MV-4-11 (cell line): ENCODE results near the gene LOC101059915.
"Not testable (repeated sequence)": the region's sequence is repeated elsewhere in the genome, so short reads cannot be mapped to it uniquely, and the experiment has no call there.

Experiments used
- DNase-seq: peaks from one replicate; lab custom pipeline; 2025; lab: John Stamatoyannopoulos, UW

Gene LOC101059915

GRCh38 chrX:71640002-71640401, 27.3 kb upstream of the LOC101059915 start:
- no peak for DNase-seq

- not testable (repeated sequence) for DNase-seq
These were observed 22.9 kb upstream of the LOC101059915 start for GRCh38 chrX:71644406-71644805.

DNA sequence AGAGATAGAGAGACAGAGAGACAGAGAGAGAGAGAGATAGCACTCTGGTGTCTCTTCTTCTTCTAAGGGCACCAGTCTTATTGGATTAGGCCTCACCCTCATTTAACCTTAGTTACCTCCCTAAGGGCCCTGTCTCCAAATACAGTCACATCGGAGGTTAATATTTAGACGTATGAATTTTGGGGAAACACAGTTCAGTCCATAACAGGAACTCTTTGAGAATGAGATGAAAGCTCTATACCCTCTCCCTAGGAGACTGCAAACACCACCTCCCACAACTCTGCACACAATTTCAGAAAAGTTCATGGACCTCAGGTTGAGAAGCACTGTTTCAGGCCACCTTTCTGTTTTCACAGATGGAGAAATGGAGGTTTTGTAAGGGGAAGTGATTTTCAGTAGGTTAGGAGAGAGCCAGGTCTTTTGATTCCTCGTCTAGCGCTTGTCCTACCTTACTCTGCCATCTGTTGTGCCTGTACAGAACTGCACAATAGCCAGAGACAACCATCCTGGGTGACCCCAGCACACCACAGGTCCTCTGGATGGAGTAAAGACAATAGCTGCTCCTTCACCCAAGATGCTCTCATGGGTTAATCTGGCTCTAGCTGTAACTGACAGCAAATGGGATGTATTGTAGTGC, 16.9 kb upstream of the LOC101059915 start:
- peak; percentile 5 for DNase-seq

DNA sequence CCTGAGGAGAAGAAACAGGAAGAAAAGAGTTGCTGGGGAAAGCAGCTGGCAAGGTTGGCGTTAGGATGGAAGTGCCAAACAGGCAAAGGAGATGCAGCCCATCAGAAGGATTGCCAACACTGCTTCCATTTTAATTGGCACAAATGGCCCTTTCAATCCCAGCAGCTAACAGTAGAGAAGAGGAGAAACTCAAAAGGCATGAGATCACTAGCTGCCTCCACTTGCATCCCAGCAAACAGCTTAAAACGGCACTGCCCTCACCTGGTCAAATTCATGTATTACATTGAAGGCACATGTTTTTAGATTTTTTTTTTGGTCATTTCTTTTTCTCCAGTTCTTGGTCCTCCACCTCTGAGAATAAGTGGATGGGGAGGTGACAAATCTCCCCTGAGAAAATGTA, 14.9 kb upstream of the LOC101059915 start:
- DNase-seq = peak; percentile 28

DNA sequence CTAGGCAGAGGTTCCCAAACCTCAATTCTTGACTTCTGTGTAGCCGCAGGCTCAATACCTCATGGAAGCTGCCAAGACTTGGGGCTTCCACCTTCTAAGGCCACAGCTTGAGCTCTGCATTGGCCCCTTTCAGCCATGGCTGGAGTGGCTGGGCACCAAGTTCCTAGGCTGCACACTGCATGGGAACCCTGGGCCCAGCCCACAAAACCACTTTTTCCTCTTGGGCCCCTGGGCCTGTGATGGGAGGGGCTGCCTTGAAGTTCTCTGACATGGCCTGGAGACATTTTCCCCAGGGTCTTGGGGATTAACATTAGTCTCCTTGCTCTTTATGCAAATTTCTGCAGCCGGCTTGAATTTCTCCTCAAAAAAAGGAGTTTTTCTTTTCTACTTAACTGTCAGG, 14.0 kb upstream of the LOC101059915 start:
- no peak for DNase-seq

GRCh38 chrX:71657267-71657666, 10.1 kb upstream of the LOC101059915 start:
- no peak for DNase-seq

DNA sequence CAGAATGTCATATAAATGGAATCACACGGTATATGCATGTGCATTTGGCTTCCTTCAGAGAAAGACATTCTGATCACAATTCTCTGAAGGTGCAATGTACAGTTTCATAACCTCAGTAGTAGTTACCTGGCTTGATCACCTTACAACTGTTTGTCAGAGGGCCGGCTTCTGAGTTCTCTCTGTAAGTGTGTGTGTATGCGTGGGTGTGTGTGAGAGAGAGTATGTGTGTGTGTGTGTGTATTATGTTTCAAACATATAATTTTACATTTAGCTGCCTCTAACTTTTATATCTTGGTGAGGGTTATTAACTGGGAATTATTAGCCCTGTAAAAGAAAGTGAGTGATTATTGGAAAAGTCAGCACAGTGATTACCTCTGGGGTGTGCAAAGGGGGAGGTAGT, 8.0 kb upstream of the LOC101059915 start:
- DNase-seq = no peak

DNA sequence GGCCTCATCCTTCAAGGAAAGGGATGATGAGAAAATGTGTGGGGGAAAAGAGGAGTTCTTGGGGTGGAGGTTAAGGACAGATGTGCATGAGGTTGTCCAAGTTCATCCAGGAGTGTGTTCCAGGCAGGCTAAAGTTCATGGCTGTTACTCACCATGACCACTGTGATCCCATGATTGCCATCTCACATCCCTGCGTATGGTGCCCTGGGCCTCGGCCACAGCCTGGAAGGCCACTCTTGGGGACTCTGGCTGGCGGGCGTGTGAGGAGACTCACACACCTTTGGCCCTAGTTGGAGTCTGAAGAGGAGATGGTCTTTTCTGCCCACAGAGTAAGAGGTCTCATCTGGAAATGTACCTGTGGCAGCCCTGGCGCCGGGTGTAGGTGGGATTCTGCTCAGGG, 7.4 kb upstream of the LOC101059915 start:
- no peak for DNase-seq

- no peak for DNase-seq
These were observed 6.6 kb upstream of the LOC101059915 start for GRCh38 chrX:71660562-71661416.

GRCh38 chrX:71661919-71662318, 5.4 kb upstream of the LOC101059915 start:
- no peak for DNase-seq

DNA sequence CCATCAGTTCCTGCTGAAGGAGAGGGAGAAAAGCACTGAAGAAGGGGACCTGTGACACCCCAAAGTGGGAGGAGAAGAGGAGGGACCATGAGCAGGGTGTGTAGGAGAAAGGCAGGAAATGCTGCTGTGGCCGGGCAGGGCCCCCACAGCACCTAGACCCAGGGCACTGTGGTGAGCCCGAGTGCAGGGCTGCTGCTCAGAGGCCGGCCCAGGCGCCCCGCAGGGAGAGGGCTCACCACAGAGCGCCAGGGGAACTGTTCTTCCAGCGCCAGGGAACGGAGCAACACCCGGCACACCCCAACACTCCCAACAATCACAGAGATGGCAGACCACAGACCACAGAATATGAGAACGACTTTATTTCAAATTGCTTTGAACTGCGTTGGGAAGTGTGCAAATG, 4.7 kb upstream of the LOC101059915 start:
- DNase-seq = peak; percentile 32

DNA sequence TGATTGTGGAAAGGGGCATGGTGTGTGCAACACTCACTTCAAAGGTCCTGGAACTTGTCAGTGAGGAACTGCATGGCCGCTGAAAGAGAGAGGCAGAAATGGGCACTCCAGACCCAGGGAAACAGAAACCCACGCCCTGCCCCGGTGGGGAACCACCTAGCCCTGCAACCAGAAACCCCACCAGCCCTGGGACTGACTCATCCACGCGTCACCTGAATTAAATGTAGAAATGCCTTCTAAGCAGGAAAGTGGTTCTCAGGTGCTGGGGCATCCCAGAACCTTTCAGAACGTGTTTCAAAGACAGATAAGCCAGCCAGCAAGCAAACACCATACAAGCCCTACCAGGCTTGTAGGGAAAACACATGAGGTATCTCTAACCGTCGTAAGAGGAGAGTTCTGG, 4.1 kb upstream of the LOC101059915 start:
- DNase-seq = not testable (repeated sequence)

DNA sequence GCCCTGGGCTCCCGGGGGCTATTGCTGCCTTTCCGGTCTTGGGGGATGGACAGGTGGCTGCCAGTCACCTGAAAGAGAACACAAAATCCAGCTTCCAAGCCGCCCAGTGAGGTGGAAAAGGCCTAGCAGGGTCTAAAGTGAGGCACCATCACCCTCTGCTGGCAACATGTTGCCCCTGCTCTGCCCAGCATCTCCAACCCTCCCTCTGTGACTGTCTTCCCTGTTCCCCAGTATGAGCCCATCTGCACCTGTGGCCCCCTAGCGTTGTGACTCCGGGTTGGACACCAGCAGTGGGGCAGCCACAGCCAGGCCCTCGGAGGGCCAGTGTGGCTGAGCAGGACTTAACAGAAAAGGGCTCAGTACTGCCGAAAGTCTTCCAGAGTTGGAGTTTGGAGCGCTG, 3.1 kb upstream of the LOC101059915 start:
- DNase-seq = peak; percentile 6

DNA sequence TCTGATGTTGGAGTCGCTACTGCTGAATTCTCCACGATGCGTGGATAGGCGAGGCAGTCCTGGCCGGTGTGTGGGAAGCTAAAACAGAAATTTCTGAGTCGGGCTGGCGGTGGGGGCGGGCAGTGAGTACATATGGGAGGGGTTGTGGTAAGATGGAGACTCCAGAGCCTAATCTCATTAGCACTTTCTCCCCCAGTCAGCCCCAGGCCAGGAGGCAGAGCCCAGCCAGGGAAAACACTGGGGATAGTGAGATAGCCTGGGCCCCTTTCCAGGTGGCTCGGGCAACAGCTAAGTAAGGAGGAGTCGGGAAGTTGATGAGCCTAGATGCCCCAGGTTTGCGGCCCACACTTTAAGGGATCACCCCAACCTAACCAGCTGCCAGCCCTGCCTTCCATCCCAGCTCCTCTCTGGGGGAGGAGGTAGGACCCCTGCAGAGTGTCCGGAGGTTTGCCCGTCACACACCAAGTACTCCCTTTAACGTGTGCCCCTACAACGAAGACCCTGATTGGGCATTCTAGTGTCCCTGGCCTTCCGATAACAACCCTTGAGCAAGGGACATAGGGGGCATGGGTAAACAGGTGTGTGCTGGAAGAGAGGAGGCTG, 2.4 kb upstream of the LOC101059915 start:
- DNase-seq = no peak

- no peak for DNase-seq
These were observed 1.6 kb upstream of the LOC101059915 start for GRCh38 chrX:71665747-71666146.

DNA sequence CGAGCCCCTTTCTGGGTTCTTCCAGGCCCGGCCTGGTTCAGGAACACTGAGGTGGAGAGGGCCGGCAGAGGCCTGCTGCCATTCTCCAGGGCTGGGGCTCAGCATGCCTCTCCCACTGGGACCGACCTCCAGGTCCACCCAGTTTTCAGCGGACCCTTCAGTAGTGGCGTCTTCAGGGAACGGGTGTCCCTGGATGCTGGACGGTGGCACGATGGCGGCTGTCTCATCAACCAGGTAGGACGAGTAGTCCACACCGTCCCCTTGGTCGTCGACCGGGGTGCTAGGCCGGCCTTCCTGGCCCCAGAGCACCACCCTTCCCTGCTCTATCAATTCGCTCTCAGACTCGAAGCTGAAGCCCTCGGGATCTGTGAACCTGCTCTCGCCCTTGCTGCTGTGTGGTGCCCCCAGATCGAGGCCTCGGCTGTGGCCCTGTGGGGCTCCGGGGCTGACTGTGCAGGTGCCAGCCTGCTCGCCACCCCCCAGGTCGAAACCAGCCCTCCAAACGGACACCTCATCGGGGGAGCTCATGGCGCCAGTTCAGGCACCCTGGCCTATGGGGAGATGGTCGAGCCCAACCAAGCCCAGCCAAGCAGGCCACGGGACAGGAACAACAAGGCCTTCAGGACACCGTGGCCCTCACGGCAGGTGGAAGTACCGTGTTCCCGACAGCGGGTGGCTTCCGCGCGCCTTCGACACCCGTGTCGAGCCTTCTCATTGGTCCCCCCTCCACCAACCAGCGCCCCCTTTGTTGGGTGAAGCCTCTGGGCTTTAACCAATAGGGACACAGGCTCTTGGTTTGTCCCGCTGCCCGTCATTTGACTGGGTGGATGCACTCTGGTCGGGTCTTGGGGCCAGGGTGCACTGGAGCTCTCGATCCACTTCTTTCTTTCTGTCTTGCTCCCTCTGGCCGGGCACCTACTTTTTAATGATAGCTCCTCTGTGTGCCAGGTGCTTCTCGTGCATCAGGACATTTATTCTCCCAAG, 814 bp upstream of the LOC101059915 start:
- DNase-seq = no peak

GRCh38 chrX:71668248-71668595, 876 bp downstream of the LOC101059915 start:
- no peak for DNase-seq

DNA sequence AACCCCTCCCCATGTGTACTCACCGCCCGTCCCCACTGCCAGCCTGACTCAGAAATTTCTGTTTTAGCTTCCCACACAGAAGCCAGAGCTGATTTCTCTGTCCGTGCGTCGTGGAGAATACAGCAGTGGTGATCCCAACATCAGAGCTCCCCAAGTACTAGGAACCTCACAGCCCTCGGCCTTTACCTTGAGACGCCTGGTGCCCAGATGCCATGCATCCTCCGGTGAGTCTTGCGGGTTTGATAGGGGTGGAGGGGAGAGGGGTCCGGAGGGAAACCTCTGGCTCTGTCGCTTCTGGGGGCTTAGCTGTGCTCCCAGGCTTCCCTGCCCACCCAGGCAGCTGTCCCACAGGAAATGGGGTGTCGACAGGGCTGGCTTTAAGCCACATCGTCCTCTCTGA, 2.1 kb downstream of the LOC101059915 start:
- no peak for DNase-seq

- not testable (repeated sequence) for DNase-seq
These were observed 2.6 kb downstream of the LOC101059915 start for GRCh38 chrX:71669947-71670346.

DNA sequence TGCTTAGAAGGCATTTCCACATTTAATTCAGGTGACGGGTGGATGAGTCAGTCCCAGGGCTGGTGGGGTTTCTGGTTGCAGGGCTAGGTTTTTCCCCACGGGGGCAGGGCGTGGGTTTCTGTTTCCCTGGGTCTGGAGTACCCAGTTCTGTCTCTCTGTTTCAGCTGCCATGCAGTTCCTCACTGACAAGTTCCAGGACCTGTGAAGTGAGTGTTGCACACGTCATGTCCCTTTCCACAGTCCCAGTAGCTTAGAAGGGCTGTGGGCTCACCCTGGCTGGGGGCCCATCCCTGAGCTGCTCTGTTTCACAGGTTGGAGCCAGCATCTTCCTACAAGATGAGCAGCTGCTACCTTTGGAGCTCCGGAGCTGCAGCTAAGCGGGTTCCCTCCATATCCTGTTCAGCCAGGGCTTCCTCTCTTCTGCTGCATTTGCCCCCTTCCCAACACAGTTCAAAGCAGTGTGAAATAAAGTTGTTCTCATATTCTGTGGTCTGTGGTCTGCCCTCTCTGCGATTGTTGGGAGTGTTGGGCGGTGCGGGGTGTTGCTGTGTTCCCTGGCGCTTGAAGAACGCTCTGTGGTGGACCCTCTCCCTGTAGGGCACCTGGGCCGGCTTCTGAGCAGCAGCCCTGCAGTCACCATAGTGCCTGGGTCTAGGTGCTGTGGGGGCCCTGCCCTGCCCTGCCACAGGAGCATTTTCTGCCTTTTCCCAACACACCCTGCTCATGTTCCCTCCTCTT, 3.9 kb downstream of the LOC101059915 start:
- DNase-seq = no peak

DNA sequence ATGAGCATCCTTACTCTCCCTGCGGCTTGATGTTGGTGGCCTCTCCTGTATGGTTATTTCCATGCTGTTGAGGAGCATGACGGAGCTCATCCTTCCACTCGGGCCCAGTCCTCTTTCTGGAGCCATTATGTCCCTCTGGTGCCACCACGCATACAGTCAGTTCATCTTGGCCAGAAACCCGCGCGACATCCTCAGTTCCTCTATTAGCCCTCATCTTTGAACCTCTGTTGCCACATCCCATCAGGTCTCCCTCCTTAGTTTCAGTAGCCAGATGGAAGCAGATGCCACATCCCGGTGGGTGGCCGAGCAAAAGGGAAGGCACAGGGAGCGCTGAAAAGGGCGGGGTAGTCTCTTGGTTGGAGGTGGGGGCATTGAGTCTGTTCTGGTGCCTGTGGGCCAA, 4.6 kb downstream of the LOC101059915 start:
- no peak for DNase-seq
